Globus pallidus (tissue), 1 donor: ENCODE measurements around the gene H19.

Experiments used
- DNase-seq: peaks from one replicate; pipeline ENCODE4 v3.0.0-alpha.2; 2015; ENCODE audit warnings: low spot score

Gene H19

GRCh38 chr11:1982873-1983600 lies 14.6 kb downstream of the H19 start:
- no peak for DNase-seq

GRCh38 chr11:1979607-1980006 lies 18.0 kb downstream of the H19 start:
- DNase-seq, result no peak

GRCh38 chr11:1978720-1979473 lies 18.7 kb downstream of the H19 start:
- no peak for DNase-seq

- DNase-seq, result no peak
Measured at GRCh38 chr11:1975185-1975584, 22.5 kb downstream of the H19 start.

- no peak for DNase-seq
Measured at GRCh38 chr11:1970956-1971355, 26.7 kb downstream of the H19 start.

GRCh38 chr11:1969776-1970175 lies 27.9 kb downstream of the H19 start:
- DNase-seq, result no peak

- DNase-seq, result no peak
Measured at GRCh38 chr11:1969035-1969434, 28.6 kb downstream of the H19 start.

GRCh38 chr11:1968454-1969002 lies 29.1 kb downstream of the H19 start:
- DNase-seq, result no peak

GRCh38 chr11:1967641-1968225 lies 29.9 kb downstream of the H19 start:
- no peak for DNase-seq

GRCh38 chr11:1966531-1966930 lies 31.1 kb downstream of the H19 start:
- DNase-seq, result no peak

GRCh38 chr11:1964955-1965354 lies 32.7 kb downstream of the H19 start:
- no peak for DNase-seq

GRCh38 chr11:1964348-1964747 lies 33.3 kb downstream of the H19 start:
- DNase-seq, result no peak

- DNase-seq, result no peak
Measured at GRCh38 chr11:1963864-1964263, 33.8 kb downstream of the H19 start.

GRCh38 chr11:1959786-1960185 lies 37.9 kb downstream of the H19 start:
- DNase-seq, result no peak

GRCh38 chr11:1958367-1958766 lies 39.3 kb downstream of the H19 start:
- DNase-seq, result no peak

GRCh38 chr11:1953489-1954266 lies 44.0 kb downstream of the H19 start:
- DNase-seq, result no peak

GRCh38 chr11:1952806-1953482 lies 44.7 kb downstream of the H19 start:
- no peak for DNase-seq

- DNase-seq, result no peak
Measured at GRCh38 chr11:1949922-1950321, 47.7 kb downstream of the H19 start.

GRCh38 chr11:1949302-1949701 lies 48.3 kb downstream of the H19 start:
- no peak for DNase-seq

- DNase-seq, result no peak
Measured at GRCh38 chr11:1948389-1948788, 49.3 kb downstream of the H19 start.

- no peak for DNase-seq
Measured at GRCh38 chr11:1947592-1948237, 49.9 kb downstream of the H19 start.
